ENCODE results near the gene EIF3B. TPM values are rescaled to one million over a fixed set of nuclear protein-coding genes. Genes with fewer than 3 reads are reported as not detected.
"Not testable (repeated sequence)": the region's sequence is repeated elsewhere in the genome, so short reads cannot be mapped to it uniquely, and the experiment has no call there.

EIF3B gene
- total and polyA plus RNA-seq, 2 of the 4 experiments (the other 2 are of a cell fraction), result 105 to 201 TPM

- H3K4me1 ChIP-seq (ENCODE audit: control insufficient read depth, insufficient read depth, low read length); H3K56ac ChIP-seq (ENCODE audit: extremely low read depth, insufficient read depth, low read length); H3K27me3 ChIP-seq (ENCODE audit: control insufficient read depth, insufficient read depth, low read length); H3K4me2 ChIP-seq (ENCODE audit: low read depth, low read length); DNase-seq; H2AFZ ChIP-seq (replicated peaks; ENCODE audit: low read length, poor library complexity); POLR2A ChIA-PET (ENCODE audit: unreplicated experiment); H3K23ac ChIP-seq (ENCODE audit: low read depth, low read length); ATAC-seq (ENCODE audit: low read depth); H2BK20ac ChIP-seq (ENCODE audit: low read depth, low read length); CTCF ChIA-PET; H3K14ac ChIP-seq (replicated peaks; ENCODE audit: low read depth, low read length); H3K9ac ChIP-seq (ENCODE audit: low read depth, low read length); H3K4ac ChIP-seq (ENCODE audit: low read depth, low read length); H4K91ac ChIP-seq (ENCODE audit: insufficient read depth, low read depth, low read length); H2BK5ac ChIP-seq (ENCODE audit: low read depth, low read length, poor library complexity, severe bottlenecking); dilution Hi-C loops (cut with HindIII; ENCODE audit: low sequenced_read_pairs, unreplicated experiment); H3K18ac ChIP-seq (ENCODE audit: low read depth, low read length); H3K36me3 ChIP-seq (ENCODE audit: control insufficient read depth, insufficient read depth, low read length); H3K9me3 ChIP-seq (ENCODE audit: control insufficient read depth, insufficient read depth, low read length); H2BK15ac ChIP-seq (ENCODE audit: low read depth, low read length); BruUV-seq (replicated peaks); in situ Hi-C loops (cut with MboI; ENCODE audit: low sequenced_read_pairs); H2BK120ac ChIP-seq (ENCODE audit: low read depth, low read length); H3K27ac ChIP-seq (ENCODE audit: insufficient read depth, low read length); H2AK9ac ChIP-seq (replicated peaks; ENCODE audit: low read depth, low read length, poor library complexity); H4K5ac ChIP-seq (ENCODE audit: low read depth, low read length); H2AK5ac ChIP-seq (ENCODE audit: low read depth, low read length); H4K8ac ChIP-seq (ENCODE audit: low read depth in 2 of 2, low read length in 2 of 2); H3K9me1 ChIP-seq (ENCODE audit: insufficient read depth, low read length); H3K4me3 ChIP-seq (ENCODE audit: insufficient read depth, low read depth, low read length); intact Hi-C loops (cut with micrococcal nuclease): not testable (repeated sequence)
- Histone ChIP-seq H4K20me1 (ENCODE audit: insufficient read depth, low read length) (peaks cover 21% of the 10 kb centered on the region; the same call in 1 of the 2 replicates), H3K79me1 (ENCODE audit: low read depth in 1 of 2, low read length in 2 of 2) (peaks cover 16 to 64% of the 10 kb centered on the region in 2 experiments)
- no CpG with 5 or more reads among the region's 6 CpGs for WGBS, 2 experiments (ENCODE audit: extremely low coverage in 2 of 2, insufficient read length in 1 of 2)
Measured at GRCh38 chr7:2305258-2305657, 49.4 kb upstream of the EIF3B start.
